Stomach (tissue), 4 donors: Measurements from ENCODE around the gene LTA4H.

Source experiments
- EP300 ChIP-seq: sonication (generic); formaldehyde crosslinking; IDR thresholded peaks from one replicate; pipeline ENCODE4 v1.6.1; 2017; ENCODE audit warnings: antibody characterized with exemption
- POLR2A ChIP-seq, 4 donors: fragments of 450-650 bp; IDR thresholded peaks; one replicate each; pipeline ENCODE4 v1.6.1; 2016; ENCODE audit warnings: antibody characterized with exemption in 4 of 4, control low read depth in 2 of 4, mild to moderate bottlenecking in 1 of 4, moderate library complexity in 1 of 4
- POLR2AphosphoS5 ChIP-seq, 3 donors: sonication (generic); formaldehyde crosslinking; IDR thresholded peaks; one replicate each; pipeline ENCODE4 v1.6.1; 2016; ENCODE audit warnings: antibody characterized with exemption in 3 of 3
- TF ChIP-seq, protein P1 (sequence below), 7 experiments: fragments of 450-650 bp in 4 of 7; fragments of 200-600 bp in 3 of 7; sonication (generic) in 3 of 7; IDR thresholded peaks; one replicate each; pipeline ENCODE4 v1.5.1; 2016 to 2019; ENCODE audit warnings: antibody characterized with exemption in 7 of 7, control low read depth in 2 of 7, mild to moderate bottlenecking in 1 of 7

DNA sequence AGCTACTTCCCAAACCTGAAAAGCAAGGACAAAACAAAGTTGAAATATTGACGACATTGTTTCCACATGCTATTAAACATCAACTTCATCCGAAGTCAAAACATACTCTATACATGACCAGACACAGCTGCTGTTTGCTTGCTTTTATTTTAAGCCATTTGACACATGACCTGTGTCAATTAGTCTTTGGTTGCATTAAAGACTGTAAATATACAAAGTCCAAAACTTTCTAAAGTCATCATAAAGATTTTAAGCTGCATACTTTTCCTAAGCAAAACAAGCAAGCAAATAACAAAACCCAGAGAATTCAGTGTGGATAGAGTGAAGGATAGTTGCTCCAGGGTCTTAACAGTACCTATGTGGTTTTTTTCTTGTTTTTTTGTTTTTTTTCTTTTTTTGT lies 61.0 kb downstream of the LTA4H start:
- TF ChIP-seq, protein P1, sequence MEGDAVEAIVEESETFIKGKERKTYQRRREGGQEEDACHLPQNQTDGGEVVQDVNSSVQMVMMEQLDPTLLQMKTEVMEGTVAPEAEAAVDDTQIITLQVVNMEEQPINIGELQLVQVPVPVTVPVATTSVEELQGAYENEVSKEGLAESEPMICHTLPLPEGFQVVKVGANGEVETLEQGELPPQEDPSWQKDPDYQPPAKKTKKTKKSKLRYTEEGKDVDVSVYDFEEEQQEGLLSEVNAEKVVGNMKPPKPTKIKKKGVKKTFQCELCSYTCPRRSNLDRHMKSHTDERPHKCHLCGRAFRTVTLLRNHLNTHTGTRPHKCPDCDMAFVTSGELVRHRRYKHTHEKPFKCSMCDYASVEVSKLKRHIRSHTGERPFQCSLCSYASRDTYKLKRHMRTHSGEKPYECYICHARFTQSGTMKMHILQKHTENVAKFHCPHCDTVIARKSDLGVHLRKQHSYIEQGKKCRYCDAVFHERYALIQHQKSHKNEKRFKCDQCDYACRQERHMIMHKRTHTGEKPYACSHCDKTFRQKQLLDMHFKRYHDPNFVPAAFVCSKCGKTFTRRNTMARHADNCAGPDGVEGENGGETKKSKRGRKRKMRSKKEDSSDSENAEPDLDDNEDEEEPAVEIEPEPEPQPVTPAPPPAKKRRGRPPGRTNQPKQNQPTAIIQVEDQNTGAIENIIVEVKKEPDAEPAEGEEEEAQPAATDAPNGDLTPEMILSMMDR (IDR thresholded peaks at IDR 0.05), result no peak
- no peak for TF ChIP-seq POLR2A (IDR thresholded peaks at IDR 0.05)
- TF ChIP-seq EP300, result no peak
- TF ChIP-seq POLR2AphosphoS5 (IDR thresholded peaks at IDR 0.05), result no peak
